Neuronal stem cell (in vitro differentiated cells): ENCODE measurements around the gene STARD13.
A peak's percentile ranks its signal among the peaks of the same experiment; 100 is the strongest.

Source experiments
- DNase-seq: peaks from one replicate; pipeline ENCODE4 v3.0.0-alpha.2; 2013; ENCODE audit warnings: low spot score
- H2AFZ ChIP-seq: one replicate; pipeline ENCODE4 v1.6.1; 2013; ENCODE audit warnings: mild to moderate bottlenecking, low read length, inconsistent platforms
- H2AK5ac ChIP-seq: 2 replicates; pipeline ENCODE4 v1.6.1; 2013; ENCODE audit warnings: low read depth, mild to moderate bottlenecking, inconsistent platforms, low read length, moderate library complexity, mixed read lengths
- H2BK120ac ChIP-seq: 2 replicates; pipeline ENCODE4 v1.6.1; 2013; ENCODE audit warnings: low read depth, mild to moderate bottlenecking, inconsistent platforms, low read length, moderate library complexity, mixed read lengths
- H2BK12ac ChIP-seq: one replicate; pipeline ENCODE4 v1.6.1; 2013; ENCODE audit warnings: low read length, inconsistent platforms
- H2BK15ac ChIP-seq: 2 replicates; pipeline ENCODE4 v1.6.1; 2013; ENCODE audit warnings: mild to moderate bottlenecking, low read length, inconsistent platforms, mixed read lengths
- H2BK5ac ChIP-seq: one replicate; pipeline ENCODE4 v1.6.1; 2013; ENCODE audit warnings: inconsistent platforms, mild to moderate bottlenecking, low read length, moderate library complexity
- H3K14ac ChIP-seq: one replicate; pipeline ENCODE4 v1.6.1; 2013; ENCODE audit warnings: low read length, inconsistent platforms
- H3K18ac ChIP-seq: 2 replicates; pipeline ENCODE4 v1.6.1; 2013; ENCODE audit warnings: low read length, inconsistent platforms
- H3K23ac ChIP-seq: 2 replicates; pipeline ENCODE4 v1.6.1; 2013; ENCODE audit warnings: low read depth, mild to moderate bottlenecking, mixed read lengths, low read length, inconsistent platforms; ENCODE audit not compliant: poor library complexity
- H3K27ac ChIP-seq: replicated peaks from 3 replicates; pipeline ENCODE4 v1.5.1; 2013; ENCODE audit warnings: low read length, inconsistent platforms
- H3K27me3 ChIP-seq, 3 experiments: 2 replicates each; pipeline ENCODE4 v1.6.1; 2013; ENCODE audit warnings: low read length in 3 of 3, mild to moderate bottlenecking in 2 of 3, inconsistent platforms in 1 of 3, low read depth in 1 of 3, mixed read lengths in 1 of 3, moderate library complexity in 1 of 3; ENCODE audit not compliant: control insufficient read depth in 3 of 3, insufficient read depth in 3 of 3
- H3K36me3 ChIP-seq, 2 donors: replicated peaks in 1 of 2; 2 replicates each; pipeline ENCODE4 v1.6.1; 2013; ENCODE audit warnings: low read length in 2 of 2; ENCODE audit not compliant: control insufficient read depth in 2 of 2, insufficient read depth in 2 of 2
- H3K4ac ChIP-seq: 2 replicates; pipeline ENCODE4 v1.6.1; 2013; ENCODE audit warnings: inconsistent platforms, mild to moderate bottlenecking, low read length, moderate library complexity
- H3K4me1 ChIP-seq, 2 donors: 1 replicate in 1 of 2; 2 replicates in 1 of 2; pipeline ENCODE4 v1.6.1; 2013; ENCODE audit warnings: low read length in 2 of 2, low read depth in 1 of 2; ENCODE audit not compliant: control insufficient read depth in 2 of 2, insufficient read depth in 1 of 2
- H3K4me2 ChIP-seq: one replicate; pipeline ENCODE4 v1.6.1; 2013; ENCODE audit warnings: mild to moderate bottlenecking, low read length, inconsistent platforms; ENCODE audit not compliant: insufficient read depth, poor library complexity, severe bottlenecking
- H3K4me3 ChIP-seq, 2 donors: 2 replicates each; pipeline ENCODE4 v1.5.1; 2013; ENCODE audit warnings: low read length in 2 of 2, mild to moderate bottlenecking in 2 of 2, inconsistent platforms in 1 of 2, moderate library complexity in 1 of 2
- H3K79me1 ChIP-seq: one replicate; pipeline ENCODE4 v1.6.1; 2013; ENCODE audit warnings: low read depth, mild to moderate bottlenecking, inconsistent platforms, low read length, moderate library complexity
- H3K9ac ChIP-seq: one replicate; pipeline ENCODE4 v1.6.1; 2013; ENCODE audit warnings: mild to moderate bottlenecking, low read depth, low read length, inconsistent platforms; ENCODE audit not compliant: poor library complexity
- H3K9me3 ChIP-seq, 2 donors: replicated peaks in 1 of 2; 2 replicates each; pipeline versions ENCODE3 to v1.6.1; 2013; ENCODE audit warnings: low read length in 2 of 2, mild to moderate bottlenecking in 2 of 2, inconsistent platforms in 1 of 2, low read depth in 1 of 2, mixed read lengths in 1 of 2, moderate library complexity in 1 of 2; ENCODE audit not compliant: control insufficient read depth in 2 of 2, insufficient read depth in 1 of 2
- H4K8ac ChIP-seq: one replicate; pipeline ENCODE4 v1.6.1; 2013; ENCODE audit warnings: low read depth, mild to moderate bottlenecking, inconsistent platforms, low read length, moderate library complexity
- H4K91ac ChIP-seq: one replicate; pipeline ENCODE4 v1.6.1; 2013; ENCODE audit warnings: low read length, low read depth, mild to moderate bottlenecking, inconsistent platforms; ENCODE audit not compliant: poor library complexity
- WGBS, 2 donors: extraction: QIAGEN DNeasy Blood & Tissue Kit; methylation state at CpG; one replicate each; pipeline ENCODE4 v1.1.7; 2013; ENCODE audit warnings: missing lambda C conversion rate in 2 of 2, mixed read lengths in 1 of 2; ENCODE audit not compliant: insufficient read length in 2 of 2, insufficient replicate concordance in 1 of 2; ENCODE audit errors: extremely low coverage in 2 of 2; 5-methylcytosine and 5-hydroxymethylcytosine counted together

STARD13 gene

DNA sequence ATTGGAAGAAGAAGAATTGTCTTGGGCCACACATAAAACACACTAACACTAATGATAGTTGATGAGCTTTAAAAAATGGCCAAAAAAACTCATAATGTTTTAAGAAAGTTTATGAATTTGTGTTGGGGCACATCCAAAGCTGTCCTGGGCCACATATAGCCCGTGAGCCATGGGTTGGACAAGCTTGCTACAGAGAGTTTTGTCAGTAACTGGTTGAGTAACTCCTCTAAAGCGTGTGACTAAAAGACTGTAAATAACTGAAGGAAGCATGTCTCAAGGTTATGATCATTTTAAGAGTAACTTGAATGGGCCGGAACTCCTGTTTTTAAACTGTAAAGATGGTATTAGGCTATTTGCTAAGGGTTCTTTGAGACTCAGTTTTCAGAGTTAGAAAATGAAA lies 151.3 kb downstream of the STARD13 start:
- Histone ChIP-seq H3K4ac (no peak overlapping the region), H2BK15ac (no peak overlapping the region), H2BK120ac (no peak overlapping the region), H2BK5ac (no peak overlapping the region), H3K27me3 (no peaks in the 10 kb centered on the region), H3K9ac (no peak overlapping the region), H2AK5ac (no peak overlapping the region), H3K4me2 (no peak overlapping the region), H3K79me1 (no peaks in the 10 kb centered on the region), H3K4me3 (no peak overlapping the region), H3K18ac (no peak overlapping the region), H3K27ac (no peak overlapping the region), H3K9me3 (peaks cover 0 to 5% of the 10 kb centered on the region in 2 donors), H2BK12ac (no peak overlapping the region), H3K14ac (no peak overlapping the region), H3K23ac (no peak overlapping the region), H2AFZ (no peak overlapping the region), H3K4me1 (no peaks in the 10 kb centered on the region), H4K8ac (no peak overlapping the region), H4K91ac (no peak overlapping the region), H3K36me3 (no peaks in the 10 kb centered on the region)
- DNase-seq: no peak
- WGBS, 2 donors: no CpG with 5 or more reads among the region's 3 CpGs

DNA sequence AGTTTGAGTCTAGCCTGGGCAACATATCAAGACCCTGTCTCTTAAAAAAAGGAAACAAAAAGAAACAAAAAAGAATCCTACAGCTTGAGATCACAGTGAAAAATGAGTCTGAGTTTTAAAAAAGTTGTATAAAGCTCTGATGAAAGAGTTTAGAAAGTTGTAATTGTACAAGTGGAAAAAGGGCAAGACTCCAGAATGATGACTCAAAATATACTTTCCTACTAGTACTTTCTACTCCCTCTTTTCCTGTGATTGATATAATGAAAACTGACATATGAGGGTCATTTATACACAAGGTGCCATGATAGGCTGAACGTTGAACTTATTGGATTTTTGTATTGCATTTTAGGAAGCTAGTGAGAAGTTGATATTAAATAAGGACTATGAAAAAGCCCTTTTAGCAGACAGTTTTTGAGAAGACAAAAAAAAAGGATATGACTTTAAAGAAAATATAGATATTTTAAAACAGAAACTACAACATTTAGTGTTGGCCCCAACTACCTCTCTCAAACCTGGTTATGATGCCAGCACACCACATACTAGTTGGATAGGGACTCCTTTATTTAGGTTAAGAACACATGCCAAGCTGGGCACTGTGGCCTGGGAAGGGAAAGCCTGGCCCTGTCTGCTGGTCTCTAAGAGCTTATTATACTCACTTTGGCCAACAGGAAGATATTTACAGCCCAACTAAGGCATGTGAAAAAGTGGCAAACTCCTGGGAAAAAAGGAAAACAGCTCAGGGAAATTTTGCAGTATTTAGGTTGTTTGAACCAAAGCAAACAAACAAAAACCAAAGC lies 152.7 kb downstream of the STARD13 start:
- no peak overlapping the region for H2AFZ ChIP-seq
- no peak overlapping the region for H3K27ac ChIP-seq

GRCh38 chr13:33129886-33130285 lies 155.7 kb downstream of the STARD13 start:
- H3K4ac ChIP-seq: no peak overlapping the region
- H3K23ac ChIP-seq: peak overlapping the region; percentile 52
- peaks cover 5 to 6% of the 10 kb centered on the region in 2 donors for H3K4me1 ChIP-seq
- no peaks in the 10 kb centered on the region for H3K36me3 ChIP-seq
- no peak overlapping the region for H2AFZ ChIP-seq
- H4K8ac ChIP-seq: no peak overlapping the region
- no peak overlapping the region for H3K27ac ChIP-seq
- H3K14ac ChIP-seq: peak overlapping the region; percentile 75
- no peak overlapping the region for H3K18ac ChIP-seq
- H2BK5ac ChIP-seq: peak overlapping the region; percentile 40
- H3K9me3 ChIP-seq: no peaks in the 10 kb centered on the region
- H2BK15ac ChIP-seq: no peak overlapping the region
- H3K4me2 ChIP-seq: no peak overlapping the region
- no peak overlapping the region for H2BK120ac ChIP-seq
- no peak overlapping the region for H3K4me3 ChIP-seq
- peak overlapping the region; percentile 39 for H2AK5ac ChIP-seq
- DNase-seq: no peak
- no peaks in the 10 kb centered on the region for H3K79me1 ChIP-seq
- no peaks in the 10 kb centered on the region for H3K27me3 ChIP-seq
- H2BK12ac ChIP-seq: no peak overlapping the region
- H4K91ac ChIP-seq: no peak overlapping the region
- WGBS, 2 donors: no CpG with 5 or more reads among the region's 20 CpGs
- H3K9ac ChIP-seq: no peak overlapping the region

More for the DNA sequence above, 152.7 kb downstream of the STARD13 start:
- H2AK5ac ChIP-seq: no peak overlapping the region
- WGBS, 2 donors: no CpG with 5 or more reads among the region's 1 CpG
- no peaks in the 10 kb centered on the region for H3K36me3 ChIP-seq
- H3K9me3 ChIP-seq: peaks cover 0 to 5% of the 10 kb centered on the region in 2 donors
- no peak overlapping the region for H4K8ac ChIP-seq
- H2BK5ac ChIP-seq: no peak overlapping the region
- no peak overlapping the region for H4K91ac ChIP-seq
- no peak overlapping the region for H3K4ac ChIP-seq
- H3K79me1 ChIP-seq: no peaks in the 10 kb centered on the region
- no peak overlapping the region for H3K14ac ChIP-seq
- DNase-seq: no peak
- no peak overlapping the region for H2BK12ac ChIP-seq
- H3K4me3 ChIP-seq: no peak overlapping the region
- H2BK120ac ChIP-seq: no peak overlapping the region
- H3K4me2 ChIP-seq: no peak overlapping the region
- H3K9ac ChIP-seq: no peak overlapping the region
- H3K27me3 ChIP-seq: no peaks in the 10 kb centered on the region
- H3K4me1 ChIP-seq: no peaks in the 10 kb centered on the region
- H3K18ac ChIP-seq: no peak overlapping the region
- no peak overlapping the region for H2BK15ac ChIP-seq
- H3K23ac ChIP-seq: no peak overlapping the region

GRCh38 chr13:33129094-33129832 lies 156.3 kb downstream of the STARD13 start:
- WGBS, 2 donors: no CpG with 5 or more reads among the region's 20 CpGs
- Histone ChIP-seq H4K91ac (no peak overlapping the region), H3K36me3 (no peaks in the 10 kb centered on the region)

More at GRCh38 chr13:33129094-33129832, 156.3 kb downstream of the STARD13 start:
- Histone ChIP-seq H2BK120ac (no peak overlapping the region), H2AK5ac (no peak overlapping the region), H3K18ac (peak overlapping the region; percentile 59), H3K14ac (peak overlapping the region; percentile 75), H3K27me3 (no peaks in the 10 kb centered on the region), H3K4me3 (no peak overlapping the region), H3K23ac (no peak overlapping the region), H3K79me1 (no peaks in the 10 kb centered on the region), H3K27ac (no peak overlapping the region), H2BK15ac (no peak overlapping the region), H4K8ac (no peak overlapping the region), H2AFZ (no peak overlapping the region), H3K4me2 (no peak overlapping the region), H3K9ac (no peak overlapping the region), H3K4me1 (peaks cover 5 to 6% of the 10 kb centered on the region in 2 donors), H2BK12ac (no peak overlapping the region), H3K4ac (no peak overlapping the region), H2BK5ac (peak overlapping the region; percentile 40), H3K9me3 (no peaks in the 10 kb centered on the region)
- DNase-seq: no peak
